Measurements from ENCODE around the gene PHKA2.

- TF ChIP-seq, protein P1, sequence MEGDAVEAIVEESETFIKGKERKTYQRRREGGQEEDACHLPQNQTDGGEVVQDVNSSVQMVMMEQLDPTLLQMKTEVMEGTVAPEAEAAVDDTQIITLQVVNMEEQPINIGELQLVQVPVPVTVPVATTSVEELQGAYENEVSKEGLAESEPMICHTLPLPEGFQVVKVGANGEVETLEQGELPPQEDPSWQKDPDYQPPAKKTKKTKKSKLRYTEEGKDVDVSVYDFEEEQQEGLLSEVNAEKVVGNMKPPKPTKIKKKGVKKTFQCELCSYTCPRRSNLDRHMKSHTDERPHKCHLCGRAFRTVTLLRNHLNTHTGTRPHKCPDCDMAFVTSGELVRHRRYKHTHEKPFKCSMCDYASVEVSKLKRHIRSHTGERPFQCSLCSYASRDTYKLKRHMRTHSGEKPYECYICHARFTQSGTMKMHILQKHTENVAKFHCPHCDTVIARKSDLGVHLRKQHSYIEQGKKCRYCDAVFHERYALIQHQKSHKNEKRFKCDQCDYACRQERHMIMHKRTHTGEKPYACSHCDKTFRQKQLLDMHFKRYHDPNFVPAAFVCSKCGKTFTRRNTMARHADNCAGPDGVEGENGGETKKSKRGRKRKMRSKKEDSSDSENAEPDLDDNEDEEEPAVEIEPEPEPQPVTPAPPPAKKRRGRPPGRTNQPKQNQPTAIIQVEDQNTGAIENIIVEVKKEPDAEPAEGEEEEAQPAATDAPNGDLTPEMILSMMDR (IDR thresholded peaks at IDR 0.05): no peak
- no peak for TF ChIP-seq POLR2A (IDR thresholded peaks at IDR 0.05)
- TF ChIP-seq POLR2AphosphoS5 (IDR thresholded peaks at IDR 0.05): no peak
These were observed 87.0 kb downstream of the PHKA2 start for GRCh38 chrX:18896680-18897544.
